Inferior parietal cortex (tissue), 1 donor: ENCODE measurements around the gene PDE6A.
"Not testable (repeated sequence)": the region's sequence is repeated elsewhere in the genome, so short reads cannot be mapped to it uniquely, and the experiment has no call there.

Source experiments
- DNase-seq: peaks from one replicate; pipeline ENCODE4 v3.0.0-alpha.2; 2016; ENCODE audit errors: extremely low spot score

PDE6A gene

GRCh38 chr5:149865746-149866145 lies 78.8 kb downstream of the PDE6A start:
- no peak for DNase-seq

- no peak for DNase-seq
Measured at GRCh38 chr5:149863830-149864229, 80.8 kb downstream of the PDE6A start.

GRCh38 chr5:149863176-149863575 lies 81.4 kb downstream of the PDE6A start:
- no peak for DNase-seq

GRCh38 chr5:149860801-149861322 lies 83.7 kb downstream of the PDE6A start:
- no peak for DNase-seq

GRCh38 chr5:149859746-149860145 lies 84.8 kb downstream of the PDE6A start:
- DNase-seq, result no peak

DNA sequence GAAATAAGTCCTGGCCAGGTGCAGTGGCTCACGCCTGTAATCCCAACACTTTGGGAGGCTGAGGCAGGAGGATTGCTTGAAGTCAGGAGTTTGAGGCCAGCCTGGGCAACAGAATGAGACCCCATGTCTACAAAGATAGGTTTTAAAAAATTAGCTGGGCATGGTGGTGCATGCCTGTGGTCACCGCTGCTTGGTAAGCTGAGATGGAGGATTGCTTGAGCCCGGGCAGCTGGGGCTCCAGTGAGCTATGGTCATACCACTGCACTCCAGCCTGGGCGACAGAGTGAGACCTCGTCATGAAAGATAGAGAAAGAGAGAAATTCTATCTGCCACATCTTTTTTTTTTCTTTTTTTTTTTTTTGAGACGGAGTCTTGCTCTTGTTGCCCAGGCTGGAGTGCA lies 86.1 kb downstream of the PDE6A start:
- not testable (repeated sequence) for DNase-seq

- no peak for DNase-seq
Measured at GRCh38 chr5:149857499-149857898, 87.1 kb downstream of the PDE6A start.

DNA sequence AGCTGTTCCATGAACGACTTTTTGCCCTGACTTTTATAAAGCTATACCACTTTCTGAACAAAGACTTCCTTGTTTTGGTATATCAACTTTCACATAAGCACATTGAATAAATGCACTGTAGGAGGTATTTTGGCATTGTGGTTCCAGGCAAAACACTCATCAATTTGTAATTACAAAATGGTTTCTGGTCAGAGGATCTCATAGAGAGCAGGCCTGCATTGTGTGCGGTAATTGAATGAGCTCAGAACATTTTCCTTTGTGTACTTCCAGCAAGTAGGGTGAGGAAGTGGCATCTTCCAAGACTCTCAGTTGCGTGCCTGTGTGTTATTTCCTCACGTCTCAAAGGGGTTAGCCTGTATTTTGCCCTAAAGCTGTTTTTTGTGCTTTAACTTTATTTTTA lies 89.2 kb downstream of the PDE6A start:
- DNase-seq, result no peak

DNA sequence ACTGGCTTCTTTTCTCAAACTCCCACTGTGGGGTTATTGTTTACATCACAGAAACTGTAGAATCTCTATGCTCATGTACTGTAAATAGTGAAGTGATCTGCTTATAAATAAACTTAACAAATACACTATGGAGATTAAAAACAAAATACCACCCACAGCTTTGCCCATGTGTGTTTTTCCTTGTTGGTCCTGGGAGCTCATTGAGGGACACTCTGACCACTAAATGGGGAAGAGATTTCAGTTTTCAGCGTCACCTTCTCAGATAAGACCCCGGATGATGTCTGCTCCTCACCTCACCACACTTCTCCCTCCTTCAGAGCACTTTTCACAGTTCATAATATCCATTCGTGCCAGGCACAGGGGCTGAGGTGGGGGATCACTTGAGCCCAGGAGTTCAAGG lies 89.7 kb downstream of the PDE6A start:
- no peak for DNase-seq

GRCh38 chr5:149853701-149854100 lies 90.9 kb downstream of the PDE6A start:
- DNase-seq, result no peak

DNA sequence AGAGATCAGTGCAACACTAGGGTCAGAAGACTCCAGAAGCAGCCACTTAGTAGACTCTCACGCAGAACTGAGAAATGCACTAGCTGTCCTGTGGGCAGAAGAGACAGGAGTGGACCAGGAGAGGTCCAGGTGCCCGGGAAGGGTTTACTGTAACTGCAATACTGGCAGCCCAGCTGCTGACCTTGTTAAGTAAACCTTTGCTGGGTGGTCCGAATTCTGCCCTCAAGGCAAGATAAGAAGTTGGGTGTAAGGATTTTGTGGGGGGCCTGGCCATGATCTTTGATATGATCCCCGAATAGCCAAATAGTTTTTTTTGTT lies 91.3 kb downstream of the PDE6A start:
- no peak for DNase-seq

GRCh38 chr5:149852641-149853330 lies 91.8 kb downstream of the PDE6A start:
- peak; percentile 86 for DNase-seq

DNA sequence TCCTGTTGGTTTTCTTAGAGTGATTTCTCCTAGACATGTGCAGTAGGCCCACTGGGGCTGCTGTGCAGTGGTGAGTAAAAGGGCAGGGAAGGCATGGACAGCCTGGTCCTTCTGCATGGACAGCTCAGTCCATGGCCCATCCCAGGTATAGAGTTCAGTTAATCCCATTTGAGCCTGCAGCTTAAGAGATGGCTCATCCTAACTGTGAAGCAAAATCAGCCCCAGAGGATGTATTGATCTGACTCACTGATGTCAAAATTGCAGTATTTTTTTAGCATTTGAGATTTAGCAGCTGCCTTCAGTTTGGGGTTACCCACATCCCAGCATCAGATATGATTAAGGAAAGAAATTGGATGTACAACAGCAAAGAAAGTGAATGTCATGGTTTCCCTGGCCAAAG lies 93.4 kb downstream of the PDE6A start:
- no peak for DNase-seq

DNA sequence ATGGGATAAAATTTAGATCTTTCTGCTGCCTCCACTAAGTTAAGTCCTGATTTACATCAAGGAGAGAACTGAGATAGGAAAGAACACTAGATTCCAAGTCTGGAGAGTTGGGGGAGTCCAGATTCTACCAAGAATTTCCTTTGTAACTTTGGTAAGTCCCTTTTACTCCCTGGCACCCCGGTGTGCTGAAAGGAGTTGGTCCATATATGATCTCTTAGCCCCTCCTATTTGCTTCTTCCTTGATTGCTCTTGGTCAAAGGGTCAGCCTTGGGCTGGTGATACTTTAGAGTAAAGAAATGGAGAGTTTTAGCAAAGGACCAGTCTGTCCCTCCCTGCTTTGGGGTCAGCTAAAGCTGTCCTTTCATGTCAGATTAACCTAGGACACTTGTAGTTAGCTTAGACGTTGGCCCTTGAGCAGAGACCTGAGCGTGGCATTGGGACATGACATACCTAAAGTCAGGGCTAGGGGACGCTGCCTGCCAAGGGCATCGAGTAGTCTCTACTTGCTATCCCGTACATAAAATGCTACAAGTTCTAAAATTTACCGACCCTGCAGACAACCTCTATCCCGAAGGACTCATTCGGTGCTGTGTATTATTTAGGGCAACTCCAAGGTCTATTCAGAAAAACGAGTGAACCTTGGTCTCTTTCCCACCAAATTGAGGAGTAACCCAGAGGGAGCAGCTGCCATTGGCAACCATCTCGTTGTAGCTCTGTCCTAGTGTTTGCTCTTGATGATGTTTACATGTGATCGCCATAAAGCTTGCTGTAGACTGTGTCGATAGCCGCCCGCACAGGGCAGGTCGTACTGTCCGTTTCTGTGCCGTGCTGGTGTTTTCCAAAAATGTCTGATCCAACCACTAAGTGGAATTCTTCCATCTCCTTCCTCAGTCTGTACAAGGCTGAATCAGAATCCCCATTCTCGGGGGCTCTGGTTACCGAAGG lies 94.4 kb downstream of the PDE6A start:
- DNase-seq, result no peak

DNA sequence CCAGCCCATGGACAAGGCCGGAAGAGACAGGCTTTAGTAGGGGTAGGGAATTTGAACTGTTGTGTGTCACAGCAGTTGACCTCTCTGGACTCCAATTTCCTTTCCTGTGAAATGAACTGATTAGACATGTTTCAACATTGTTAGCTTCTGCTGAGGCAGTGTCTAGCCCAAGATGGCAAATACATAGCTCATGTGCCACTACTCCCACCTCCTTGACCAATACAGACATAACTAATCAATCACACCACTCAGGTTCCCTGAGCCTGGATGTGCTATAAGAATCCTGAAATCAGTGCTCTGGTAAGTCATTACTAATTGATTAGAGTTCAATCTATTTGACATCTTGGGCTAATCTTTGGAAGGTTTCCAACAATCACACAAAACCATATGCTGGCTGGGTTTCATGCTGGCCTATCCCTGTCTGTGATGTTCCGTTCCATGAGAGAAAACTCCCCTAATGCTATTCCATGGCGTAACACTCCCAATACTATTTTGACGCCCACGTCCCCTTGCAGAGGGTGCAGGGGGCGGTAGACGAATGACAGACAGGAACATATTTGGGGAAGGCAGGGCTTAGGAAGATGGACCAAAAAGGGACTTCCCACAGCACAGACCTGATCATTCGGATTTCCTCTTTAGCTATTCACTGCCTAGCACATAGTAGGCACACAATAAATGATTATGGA lies 95.2 kb downstream of the PDE6A start:
- DNase-seq, result no peak

DNA sequence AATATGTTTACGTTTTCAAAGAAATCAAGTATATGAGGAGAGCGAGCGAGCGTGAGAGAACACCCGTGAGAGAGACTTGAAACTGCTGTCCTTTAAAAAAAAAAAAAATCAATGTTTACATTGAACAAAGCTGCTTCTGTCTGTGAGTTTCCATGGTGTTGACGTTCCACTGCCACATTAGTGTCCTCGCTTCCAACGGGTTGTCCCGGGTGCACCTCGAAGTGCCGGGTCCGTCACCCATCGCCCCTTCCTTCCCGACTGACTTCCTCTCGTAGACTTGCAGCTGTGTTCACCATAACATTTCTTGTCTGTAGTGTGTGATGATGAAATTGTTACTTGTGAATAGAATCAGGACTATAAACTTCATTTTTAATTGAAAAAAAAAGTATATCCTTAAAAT lies 97.0 kb downstream of the PDE6A start:
- no peak for DNase-seq

DNA sequence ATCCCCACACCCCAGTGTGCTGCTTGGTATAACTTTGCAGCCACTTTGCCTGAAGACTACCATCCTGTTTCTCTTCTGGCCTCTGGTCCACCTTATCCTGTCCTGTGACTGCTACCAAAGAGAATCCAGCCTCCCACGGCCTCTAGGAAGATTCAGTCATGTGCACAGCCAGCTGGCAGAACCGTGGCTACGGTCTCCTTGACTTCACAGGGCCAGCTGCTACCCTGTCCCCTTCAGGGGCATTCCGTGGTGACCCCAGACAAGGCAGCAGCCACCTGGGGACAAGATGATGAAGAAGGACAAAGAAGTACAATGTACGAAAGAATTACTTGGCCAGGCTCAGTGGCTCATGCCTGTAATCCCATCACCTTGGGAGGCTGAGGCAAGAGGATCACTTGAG lies 98.6 kb downstream of the PDE6A start:
- DNase-seq, result no peak

- DNase-seq, result no peak
Measured at GRCh38 chr5:149845601-149846000, 99.0 kb downstream of the PDE6A start.

DNA sequence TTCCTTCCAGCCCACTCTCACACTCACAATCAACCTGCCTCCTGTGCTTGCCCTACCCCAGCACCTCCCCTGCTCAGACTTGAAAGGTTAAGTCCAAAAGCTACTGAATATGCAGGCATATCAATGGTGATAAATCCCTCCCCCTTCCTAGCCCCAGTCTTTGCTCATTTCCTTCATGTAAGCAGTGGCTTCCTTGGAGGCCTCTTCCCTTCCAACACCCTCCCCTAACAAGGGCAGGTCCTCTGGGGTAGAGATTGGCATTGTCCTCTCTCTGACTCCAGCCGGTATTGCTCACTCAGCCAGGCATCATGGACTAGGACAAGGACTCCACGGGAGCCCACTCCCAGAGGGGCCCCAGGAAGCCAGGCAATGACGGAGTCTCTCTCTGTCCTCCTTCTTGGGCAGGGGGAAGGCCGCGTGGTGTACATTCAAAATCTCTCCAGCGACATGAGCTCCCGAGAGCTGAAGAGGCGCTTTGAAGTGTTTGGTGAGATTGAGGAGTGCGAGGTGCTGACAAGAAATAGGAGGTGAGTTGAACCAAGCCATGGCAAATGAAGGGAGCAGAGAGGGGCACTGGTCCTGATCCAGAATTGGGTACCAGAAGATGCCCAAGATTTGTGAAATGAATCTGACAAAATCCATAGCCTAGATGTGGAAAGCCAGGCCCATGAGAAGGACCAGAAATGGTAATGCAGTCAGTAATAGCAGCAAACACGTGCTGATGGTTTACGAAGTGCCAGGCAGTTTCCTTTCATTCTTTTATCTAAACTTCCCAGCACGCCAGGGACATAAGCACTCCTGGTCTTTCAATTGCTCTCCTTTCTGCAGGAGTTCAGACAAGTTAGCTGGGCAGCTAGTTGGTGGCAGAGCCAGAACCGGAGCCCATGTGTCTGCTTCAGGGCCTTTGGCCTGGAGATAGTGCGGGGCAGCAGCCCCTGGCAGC lies 102.5 kb downstream of the PDE6A start:
- no peak for DNase-seq

GRCh38 chr5:149840226-149840825 lies 104.3 kb downstream of the PDE6A start:
- DNase-seq, result no peak

- DNase-seq, result no peak
Measured at GRCh38 chr5:149839761-149840160, 104.8 kb downstream of the PDE6A start.
